Measurements from ENCODE around the gene RRM2.

The RRM2 gene

GRCh38 chr2:10122500-10123280 is at the start of gene RRM2:
RRM2 (plus strand) TSS chr2:10122739; CDS start chr2:10122799, 60 bp downstream.
- peak; percentile 98 for DNase-seq

- DNase-seq = no peak
These were observed 48.8 kb upstream of the RRM2 start for GRCh38 chr2:10073706-10074105.

GRCh38 chr2:10075101-10075500 is 47.4 kb upstream of the RRM2 start:
- DNase-seq = no peak

GRCh38 chr2:10075571-10076209 is 46.8 kb upstream of the RRM2 start:
- DNase-seq = no peak

- no peak for DNase-seq
These were observed 46.0 kb upstream of the RRM2 start for GRCh38 chr2:10076511-10076910.

DNA sequence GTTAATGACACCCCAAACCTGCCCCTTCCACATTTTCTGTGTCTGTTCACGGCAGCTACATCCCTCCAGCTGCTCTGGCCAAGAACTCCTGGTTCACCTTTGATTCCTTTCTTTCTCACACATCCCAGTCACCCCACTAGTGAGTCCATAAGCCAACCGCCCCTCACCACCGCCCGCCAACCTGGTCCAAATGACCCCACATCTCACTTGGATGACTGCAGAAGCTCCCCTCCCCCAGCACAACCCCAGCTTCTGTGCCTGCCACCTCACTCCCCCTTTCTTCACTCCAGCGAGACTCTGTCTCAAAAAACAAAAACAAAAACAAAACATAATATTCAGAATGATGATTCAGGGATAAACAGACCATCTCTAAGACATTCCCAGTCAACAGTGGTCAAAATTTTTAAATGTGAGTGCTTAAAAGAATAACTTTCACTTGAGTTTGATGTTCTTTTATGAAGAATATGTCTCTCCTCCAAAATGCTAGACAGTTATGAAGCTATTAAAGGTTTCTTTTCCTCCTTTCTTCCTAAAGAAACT is 45.5 kb upstream of the RRM2 start:
- no peak for DNase-seq

DNA sequence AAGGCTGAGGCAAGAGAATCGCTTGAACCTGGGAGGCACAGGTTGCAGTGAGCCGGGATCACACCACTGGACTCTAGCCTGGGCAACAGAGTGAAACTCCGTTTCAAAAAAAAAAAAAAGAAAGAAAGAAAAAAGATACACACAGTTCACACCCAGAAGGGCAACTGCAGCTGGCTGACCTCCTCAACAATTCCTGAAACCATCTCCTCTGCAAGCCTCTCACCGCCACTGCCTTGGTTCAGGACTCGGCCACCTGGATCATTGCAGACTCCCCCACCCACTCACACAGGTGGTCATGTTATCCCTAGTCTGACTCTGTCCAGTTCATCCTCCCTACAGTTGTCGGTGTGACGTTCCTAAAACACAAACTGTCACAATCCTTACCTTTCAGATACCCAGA is 44.5 kb upstream of the RRM2 start:
- DNase-seq = no peak

DNA sequence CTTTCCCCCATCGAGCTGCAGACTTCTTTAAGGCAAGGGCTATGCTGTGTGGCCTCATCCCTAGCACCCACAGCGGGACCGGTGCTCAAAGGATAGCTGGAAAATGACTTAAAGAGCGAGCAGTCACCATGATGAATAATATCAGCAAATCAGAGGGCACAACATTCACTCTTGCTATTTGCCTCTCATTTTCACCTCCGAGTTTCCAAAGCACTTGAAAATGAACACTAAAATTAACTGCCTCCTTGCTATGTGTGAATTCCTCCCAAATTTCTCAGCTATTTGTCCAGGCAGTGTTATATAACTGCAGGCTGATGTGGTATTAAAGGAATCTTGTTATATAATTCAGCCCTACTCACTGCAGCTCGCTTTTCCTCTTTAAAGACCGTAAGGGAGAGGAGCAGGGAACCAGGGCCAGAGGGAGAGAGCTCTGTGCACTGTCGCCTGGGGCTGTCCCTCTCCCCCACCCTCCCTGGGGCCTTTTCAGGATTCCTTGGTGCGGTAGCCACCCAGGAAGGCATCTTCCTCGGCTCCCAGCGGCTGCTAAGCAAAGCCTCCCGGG is 43.8 kb upstream of the RRM2 start:
- DNase-seq = no peak

DNA sequence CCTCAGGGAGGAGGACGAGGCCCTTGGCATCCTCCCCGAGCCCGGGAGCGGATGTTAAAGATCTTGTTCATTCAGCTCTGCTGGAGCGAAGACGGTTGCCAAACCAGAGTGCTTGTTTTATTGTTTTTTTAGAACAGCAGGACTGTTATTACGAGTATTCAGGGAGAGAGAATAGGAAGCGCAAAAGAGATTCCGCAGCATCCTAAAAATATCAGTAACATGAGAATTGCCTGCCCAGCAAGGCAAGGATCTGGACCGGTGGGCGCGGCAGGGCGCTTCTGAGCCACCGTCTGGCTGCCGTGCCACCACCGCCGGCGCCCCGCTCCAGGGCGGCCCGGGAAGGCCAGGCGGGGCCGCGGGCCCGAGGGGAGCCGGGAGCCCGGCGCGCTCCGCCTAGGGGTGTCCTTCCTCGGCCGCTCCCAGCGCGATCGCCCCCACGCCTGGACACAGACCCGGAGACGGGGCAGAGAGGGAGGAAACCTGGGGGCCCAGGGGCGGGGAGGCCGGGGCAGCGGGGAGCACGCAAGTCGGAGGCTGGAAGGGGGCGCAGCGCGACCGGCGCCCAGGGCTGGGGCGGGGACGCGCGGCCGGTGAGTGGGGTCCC is 43.2 kb upstream of the RRM2 start:
- DNase-seq = peak; percentile 36

- no peak for DNase-seq
These were observed 42.5 kb upstream of the RRM2 start, which contains the start of gene CYS1 for GRCh38 chr2:10079870-10080535. CYS1 (minus strand) TSS chr2:10080411; CDS start chr2:10080223, 188 bp downstream.

- no peak for DNase-seq
These were observed 41.8 kb upstream of the RRM2 start for GRCh38 chr2:10080536-10081304.

DNA sequence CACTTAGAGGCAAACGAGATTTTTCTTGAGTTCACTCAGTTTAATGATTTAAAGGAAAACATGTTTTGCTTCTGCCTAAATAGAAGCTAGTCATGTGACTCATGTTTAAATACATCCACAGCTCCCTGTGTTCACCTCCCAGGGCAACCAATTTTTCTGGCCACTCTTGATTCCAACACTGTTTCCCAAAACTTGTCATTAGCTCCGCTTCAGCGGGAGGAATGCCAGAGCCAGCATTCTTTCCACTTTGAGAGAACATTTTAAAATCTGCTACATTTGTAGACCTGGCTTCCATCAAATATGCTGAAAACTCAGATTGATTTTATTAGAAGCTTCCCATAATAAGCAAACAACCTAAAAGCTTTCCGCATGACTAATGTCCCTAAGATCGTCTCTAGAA is 39.5 kb upstream of the RRM2 start:
- DNase-seq = no peak

GRCh38 chr2:10083692-10084211 is 38.8 kb upstream of the RRM2 start:
- DNase-seq = no peak

- no peak for DNase-seq
These were observed 38.2 kb upstream of the RRM2 start for GRCh38 chr2:10084223-10084865.

- DNase-seq = no peak
These were observed 37.4 kb upstream of the RRM2 start for GRCh38 chr2:10085043-10085667.

DNA sequence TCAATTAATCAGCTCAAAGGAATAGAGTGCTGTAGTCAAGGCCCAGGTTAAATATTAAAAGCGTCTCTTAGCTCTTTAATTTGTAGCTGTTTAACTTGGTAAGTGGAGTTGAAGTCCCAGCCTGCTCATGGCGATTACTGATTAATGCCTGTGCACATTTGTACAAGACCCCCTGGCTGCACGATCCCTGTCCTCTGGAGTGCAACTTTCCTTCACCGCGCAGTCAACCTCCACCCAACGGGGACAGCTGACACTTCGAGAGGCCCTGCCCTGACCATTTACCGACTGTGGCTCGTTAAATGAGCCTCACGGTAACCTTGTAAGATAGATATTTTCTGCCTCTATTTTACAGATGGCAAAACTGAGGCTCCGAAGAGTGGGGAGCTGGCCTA is 36.9 kb upstream of the RRM2 start:
- DNase-seq = no peak

DNA sequence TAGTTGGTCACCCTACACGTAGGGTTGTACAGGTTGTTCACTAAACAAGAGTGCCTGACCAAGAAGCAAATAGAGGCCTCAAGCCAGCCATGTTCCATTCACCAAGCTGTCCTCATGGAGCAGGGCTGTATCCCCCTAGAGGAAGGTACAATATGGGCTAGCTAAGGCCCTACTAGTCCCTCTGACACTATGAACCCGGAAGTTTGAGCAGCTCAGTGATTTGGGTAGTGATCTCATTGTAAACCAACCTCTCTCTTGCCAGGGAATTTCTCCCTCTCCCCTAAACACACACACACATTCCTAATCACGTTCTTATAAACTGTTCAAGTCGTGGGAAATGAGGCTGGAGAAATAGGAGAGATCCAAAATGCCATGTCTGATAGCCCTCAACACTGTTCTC is 35.6 kb upstream of the RRM2 start:
- DNase-seq = no peak

DNA sequence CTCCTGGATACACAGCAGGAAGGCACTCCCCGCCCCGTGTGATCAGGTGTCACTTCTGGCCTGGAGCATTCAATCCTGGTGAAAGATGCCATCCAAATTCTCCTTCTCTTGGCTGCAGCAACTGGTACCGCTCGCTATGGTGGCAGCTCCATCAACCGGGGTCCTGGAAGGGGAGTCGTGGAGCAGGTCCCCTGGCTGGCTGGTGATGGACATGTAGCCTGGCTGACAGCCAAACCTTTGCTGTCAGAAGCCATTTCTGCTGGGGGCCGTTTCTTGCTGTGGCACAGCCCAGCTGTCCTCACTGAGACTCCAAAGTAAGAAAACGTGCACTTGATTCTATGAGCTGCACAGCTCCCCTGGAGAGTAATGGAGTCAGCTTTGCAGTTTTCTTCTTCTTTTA is 35.2 kb upstream of the RRM2 start:
- DNase-seq = no peak

GRCh38 chr2:10089565-10090190 is 32.9 kb upstream of the RRM2 start:
- DNase-seq = no peak

DNA sequence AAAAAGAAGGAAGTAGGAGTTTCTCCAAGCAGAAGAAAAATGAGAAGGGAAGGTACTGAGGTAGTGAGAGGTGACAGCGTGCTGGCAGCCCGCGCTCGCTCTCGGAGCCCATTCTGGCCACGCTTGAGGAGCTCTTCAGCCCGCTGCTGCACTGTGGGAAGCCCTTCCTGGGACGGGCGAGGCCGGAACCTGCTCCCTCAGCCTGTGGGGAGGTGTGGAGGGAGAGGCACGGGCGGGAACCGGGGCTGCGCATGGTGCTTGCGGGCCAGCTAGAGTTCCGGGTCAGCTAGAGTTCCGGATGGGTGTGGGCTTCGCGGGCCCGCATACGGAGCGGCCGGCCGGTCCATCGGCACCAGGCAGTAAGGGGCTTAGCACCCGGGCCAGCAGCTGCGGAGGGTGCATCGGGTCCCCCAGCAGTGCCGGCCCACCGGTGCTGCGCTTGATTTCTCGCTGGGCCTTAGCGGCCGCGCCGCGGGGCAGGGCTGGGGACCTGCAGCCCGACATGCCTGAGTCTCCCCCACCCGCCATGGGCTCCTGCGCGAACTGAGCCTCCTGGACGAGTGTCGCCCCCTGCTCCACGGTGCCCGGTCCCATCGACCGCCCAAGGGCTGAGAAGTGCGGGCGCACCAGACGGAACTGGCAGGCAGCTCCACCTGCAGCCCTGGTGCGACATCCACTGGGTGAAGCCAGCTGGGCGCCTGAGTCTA is 31.2 kb upstream of the RRM2 start:
- no peak for DNase-seq
